T-helper 2 cell (primary cell): ENCODE data around the gene SACM1L.
"Not testable (repeated sequence)": the region's sequence is repeated elsewhere in the genome, so short reads cannot be mapped to it uniquely, and the experiment has no call there.

Source experiments
- DNase-seq, 5 experiments: peaks; one replicate each; pipeline versions ENCODE4 v3.0.0 to v3.0.0-alpha.2; 2012 to 2022

The SACM1L gene

DNA sequence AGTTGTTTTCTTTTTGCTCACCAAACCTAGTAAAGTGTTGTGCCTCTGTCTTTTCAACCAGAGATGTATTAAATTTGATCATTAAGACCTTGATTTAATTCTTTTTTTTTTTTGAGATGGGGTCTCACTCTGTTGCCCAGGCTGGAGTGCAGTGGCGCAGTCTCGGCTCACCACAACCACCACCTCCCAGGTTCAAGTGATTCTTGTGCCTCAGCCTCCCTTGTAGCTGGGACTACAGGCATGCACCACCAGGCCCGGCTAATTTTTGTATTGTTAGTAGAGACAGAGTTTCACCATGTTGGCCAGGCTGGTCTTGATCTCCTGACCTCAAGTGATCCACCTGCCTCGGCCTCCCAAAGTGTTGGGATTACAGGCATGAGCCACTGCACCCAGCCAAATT, 6.0 kb downstream of the SACM1L start:
- DNase-seq: not testable (repeated sequence)

DNA sequence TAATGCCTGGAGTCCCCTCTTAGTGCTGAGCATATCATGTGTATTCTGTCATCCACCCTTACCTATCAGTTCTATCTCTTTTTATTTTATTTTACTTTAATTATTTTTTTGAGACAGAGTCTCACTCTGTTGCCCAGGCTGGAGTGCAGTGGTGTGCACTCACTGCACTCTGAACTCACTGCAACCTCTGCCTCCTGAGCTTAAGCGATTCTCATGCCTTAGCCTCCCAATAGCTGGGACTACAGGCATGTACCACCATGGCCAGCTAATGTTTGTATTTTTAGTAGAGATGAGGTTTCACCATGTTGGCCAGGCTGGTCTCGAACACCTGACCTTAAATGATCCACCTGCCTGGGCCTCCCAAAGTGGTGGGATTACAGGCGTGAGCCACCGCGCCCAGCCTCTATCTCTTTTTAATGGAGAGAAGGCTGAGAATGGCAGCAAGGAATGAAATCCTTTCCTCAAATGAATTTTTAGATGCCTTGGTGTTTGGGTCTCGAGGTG, 11.4 kb downstream of the SACM1L start:
- no peak for DNase-seq

DNA sequence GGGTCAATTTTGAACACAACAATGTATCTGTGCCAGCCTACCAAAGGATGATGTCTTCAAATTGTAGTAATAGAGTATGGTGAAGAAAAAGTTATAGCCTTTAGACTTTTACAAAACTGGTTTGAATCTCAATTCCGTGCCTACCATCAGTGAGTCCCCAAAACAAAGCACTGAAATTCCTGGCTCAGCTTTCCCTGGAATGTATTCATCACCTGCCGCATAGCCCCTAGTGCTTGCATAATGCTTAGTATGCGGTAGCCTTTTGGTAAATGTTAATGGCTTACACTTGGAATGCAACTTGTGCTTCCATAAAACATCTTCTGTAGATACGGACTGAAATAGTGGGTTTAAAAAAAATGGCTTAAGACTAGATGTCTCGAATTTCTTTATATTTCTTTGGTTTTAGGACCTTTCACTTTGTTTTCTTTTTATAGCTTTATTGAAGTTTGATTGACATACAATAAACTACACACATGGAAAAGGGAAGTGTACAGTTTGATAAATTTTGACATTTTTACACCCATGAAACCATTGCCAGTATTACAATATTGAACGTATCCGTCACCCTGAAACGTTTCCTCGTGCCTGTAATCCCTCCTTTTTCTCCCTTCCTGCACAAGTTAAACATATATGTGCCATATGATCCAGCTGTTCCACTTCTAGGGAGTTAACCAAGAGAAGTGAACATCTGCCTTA, 12.1 kb downstream of the SACM1L start:
- no peak for DNase-seq

DNA sequence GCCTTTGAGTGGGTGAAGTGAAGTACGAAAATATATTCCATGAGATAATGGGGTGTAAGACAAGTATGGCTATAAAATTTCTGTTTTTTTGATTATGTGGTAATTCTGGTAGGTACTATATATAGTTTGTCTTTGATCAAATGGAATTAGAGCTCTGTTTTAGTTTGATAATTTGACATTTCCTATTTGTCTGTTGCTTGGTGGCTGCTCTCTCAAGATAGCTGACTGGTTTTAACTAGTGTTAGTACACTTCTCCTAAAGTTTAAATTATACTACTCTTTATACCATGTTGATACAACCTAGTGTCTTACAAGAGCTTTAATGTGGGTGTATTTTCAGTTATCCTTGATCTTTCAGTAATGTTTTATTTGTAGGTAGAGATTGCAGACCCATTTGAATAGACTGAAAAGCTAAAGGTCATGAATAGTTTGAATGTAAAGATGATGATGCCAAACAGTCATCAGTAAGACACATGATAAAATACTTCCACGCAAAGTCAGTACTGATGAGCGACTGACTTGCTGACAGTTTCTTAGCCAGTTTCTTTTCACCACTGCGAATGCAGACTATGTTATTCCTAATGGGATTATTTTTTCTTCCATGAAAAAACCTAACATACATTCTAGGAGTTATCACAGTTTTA, 15.2 kb downstream of the SACM1L start:
- DNase-seq: no peak

DNA sequence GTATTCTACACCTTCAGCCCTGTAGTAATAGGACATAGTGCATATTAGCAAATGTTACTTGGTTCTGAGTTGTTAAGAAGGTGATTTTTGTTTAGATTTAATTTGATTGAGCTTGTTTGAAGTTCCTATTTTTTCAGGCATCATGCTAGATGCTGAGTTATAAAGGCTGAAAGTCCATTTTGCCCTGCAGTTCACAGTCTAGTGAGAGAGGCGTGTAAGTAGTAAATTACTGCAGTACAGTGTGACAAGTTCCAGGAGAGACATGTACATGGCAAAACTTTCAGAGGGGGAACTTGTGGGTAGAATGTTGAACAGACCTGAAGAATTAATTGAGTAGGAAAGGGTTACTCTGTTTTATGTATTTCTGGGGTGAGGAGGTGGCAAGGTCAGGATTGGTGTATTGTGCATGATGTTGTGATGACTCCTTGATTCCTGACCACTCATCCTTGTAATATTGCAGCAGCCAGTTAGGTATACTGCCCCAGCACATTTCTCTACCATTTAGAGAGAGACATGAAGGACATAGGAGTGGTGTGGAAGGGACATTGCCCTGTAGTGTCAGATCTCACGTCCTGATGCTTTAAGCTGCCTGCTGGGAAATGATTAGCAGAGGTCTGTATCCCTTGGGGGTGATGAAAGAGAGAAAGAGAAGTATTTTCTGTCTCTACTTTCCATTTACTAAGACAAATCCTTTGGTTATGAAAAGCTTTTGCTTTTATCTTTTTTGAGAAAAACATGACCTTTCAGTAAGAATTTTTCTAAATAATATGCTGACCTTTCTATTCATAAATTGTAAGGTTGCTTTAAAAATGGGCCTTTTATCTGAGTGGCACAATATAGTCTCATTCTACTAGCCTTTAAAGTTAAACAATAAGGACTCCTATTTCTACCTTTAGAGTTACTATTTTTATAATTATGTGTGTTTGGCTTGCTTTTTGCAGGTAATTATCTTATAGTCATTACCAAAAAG, 16.9 kb downstream of the SACM1L start:
- DNase-seq: no peak

DNA sequence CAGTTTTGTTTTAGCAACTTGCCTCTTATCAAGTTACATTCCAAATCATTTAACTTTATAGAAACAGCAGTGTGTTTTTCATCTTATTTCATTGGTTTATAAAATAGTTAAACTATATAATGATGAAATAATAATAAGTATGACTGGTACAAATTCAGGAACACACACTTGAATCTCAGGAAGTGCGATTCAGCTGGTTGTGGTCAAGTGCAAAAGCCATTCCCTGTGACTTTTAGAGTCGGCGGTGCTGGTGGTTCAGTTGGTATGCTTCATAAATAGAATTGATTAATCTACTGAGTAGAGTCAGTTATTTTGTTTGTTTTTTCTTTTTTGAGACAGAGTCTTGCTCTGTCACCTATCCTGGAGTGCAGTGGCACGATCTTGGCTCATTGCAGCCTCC, 22.7 kb downstream of the SACM1L start:
- DNase-seq: no peak

DNA sequence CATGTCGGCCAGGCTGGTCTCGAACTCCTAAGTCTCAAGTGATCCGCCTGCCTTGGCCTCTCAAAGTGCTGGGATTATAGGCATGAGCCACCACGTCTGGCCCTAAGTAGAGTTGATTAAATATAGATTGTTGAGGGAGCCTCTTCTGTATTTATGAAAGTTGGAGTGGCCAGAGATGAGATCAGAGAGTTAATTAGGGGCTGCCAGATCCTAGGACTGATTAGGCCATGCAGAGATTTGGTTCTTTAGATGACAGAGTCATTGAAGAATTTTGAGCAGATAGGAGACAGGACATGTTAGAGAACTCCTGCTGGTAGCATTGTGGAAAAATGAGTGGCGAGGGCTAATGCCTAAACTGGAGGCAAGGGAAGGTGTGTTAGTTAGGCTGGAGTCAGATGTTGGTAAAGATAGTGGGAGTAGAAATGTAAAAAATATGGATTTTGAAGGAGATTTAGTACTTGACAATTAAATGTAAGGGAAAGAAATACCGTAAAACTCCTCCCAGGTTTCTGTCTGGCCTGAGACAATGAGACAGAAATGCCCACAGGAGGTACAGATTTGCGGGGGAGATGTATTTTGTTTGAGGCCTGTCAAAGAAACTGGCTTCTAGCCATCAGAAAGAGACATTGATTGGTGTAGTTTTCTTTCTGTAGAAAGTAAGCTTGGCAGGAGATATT, 23.4 kb downstream of the SACM1L start:
- DNase-seq: no peak

DNA sequence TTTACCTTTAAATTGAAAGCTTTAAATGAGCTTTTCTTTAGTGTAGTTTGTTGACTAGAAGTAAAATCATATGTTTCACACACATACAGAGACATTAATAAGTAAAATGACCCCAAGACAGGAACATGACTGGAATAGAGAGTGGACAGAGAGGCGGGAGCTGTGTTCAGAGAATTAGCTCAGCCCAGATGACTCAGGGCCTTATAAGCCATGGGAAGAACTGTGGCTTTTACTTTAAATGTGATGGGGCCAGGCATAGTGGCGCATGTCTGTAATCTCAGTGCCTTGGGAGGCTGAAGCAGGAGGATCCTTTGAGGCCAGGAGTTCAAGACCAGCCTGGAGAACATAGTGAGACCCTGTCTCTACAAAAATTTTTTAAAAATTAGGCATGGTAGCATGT, 26.7 kb downstream of the SACM1L start:
- no peak for DNase-seq

DNA sequence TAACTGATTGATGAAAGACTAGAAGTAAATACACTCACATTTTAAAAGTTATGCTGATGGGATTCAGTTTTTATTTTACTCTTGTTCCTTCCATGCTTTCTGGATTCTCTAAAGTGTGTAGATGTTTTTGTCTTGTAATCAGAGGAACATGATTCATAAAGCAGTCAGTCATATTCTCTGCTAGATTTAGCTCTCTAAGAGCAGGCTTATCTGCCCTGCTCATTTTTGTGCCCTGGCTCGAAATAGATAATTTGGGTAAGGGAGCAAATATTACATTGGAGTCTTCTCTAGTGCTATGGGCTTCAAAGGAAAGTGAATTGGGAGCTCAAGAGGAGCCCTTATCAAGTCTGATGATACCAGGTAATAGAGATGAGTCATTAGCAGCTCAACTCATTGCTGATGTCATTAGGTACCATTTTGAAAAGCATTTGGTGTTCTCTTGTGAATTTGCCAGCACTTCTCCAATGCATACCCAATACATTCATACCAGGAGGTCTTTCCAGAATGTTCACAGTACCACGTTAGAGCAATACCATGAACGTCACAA, 27.7 kb downstream of the SACM1L start:
- no peak for DNase-seq

DNA sequence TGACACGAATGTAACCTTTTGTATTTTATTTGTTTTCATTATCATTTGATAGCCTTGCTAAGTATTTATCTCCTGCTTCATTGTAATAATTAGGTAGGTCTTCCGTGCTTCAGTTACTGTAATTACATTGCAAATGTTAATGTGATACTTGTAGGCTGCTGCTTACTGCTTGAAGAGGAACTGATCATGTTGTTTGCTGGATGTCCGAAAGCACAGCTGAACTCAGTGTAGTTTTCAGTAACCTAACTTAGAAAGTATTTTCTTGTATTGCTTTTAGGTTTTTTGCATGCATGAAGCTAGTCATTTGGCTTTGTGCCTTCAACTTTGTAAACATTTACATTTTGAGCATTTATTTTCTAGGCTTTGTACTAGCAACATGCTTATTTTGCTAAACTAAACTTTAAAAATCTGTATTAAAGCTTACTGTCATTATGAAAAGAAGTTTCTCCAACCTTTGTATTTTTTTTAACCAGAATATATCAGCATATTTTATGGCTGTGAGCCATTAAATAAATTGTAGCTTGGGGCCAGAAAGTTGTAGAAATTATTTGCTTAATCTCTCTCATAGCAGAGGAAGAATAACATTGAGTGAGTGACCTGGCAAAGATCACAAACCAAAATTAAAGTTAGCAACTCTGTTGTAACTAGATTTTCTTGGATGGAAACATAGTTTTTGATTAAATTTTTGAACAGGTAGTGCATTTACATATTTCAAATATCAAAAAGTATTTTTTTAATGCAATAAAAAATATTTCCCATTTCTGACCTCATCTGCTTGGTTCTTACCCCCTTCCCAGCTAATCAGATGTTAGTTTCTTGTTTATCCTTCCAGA, 30.7 kb downstream of the SACM1L start:
- DNase-seq: no peak

DNA sequence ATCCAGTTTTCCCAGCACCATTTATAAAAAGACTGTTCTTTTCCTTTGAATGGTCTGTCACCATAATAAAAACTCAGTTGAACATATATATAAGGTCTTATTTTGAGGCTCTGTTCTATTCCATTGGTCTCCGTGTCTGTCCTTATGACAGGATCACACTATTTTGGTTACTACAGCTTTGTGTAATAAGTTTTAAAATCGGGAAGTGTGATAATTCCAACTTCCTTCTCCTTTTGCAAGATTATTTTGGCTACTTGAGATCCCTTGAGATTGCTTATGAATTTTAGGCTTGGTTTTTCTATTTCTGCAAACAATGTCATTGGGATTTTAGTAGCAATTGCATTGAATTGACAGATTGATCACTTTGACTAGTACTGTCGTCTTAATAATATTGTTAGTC, 35.7 kb downstream of the SACM1L start:
- DNase-seq: no peak

DNA sequence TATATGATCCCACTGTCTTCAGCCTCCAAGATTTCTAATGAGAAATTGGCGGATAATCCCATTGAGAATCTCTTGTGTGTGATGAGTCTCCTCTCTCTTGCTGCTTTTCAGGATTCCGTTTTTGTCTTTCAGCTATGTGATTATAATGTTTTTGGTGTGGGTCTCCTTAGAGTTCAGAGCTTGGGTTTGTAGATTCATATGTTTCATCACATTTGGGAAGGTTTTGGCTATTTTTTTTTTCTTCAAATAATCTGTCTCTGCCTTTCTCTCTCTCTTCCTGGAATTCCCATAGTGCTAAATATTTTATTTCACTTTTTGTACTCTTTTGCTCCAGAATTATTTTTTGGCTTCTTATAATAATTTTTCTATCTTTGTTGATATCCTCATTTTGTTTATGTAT, 40.4 kb downstream of the SACM1L start:
- DNase-seq: no peak

DNA sequence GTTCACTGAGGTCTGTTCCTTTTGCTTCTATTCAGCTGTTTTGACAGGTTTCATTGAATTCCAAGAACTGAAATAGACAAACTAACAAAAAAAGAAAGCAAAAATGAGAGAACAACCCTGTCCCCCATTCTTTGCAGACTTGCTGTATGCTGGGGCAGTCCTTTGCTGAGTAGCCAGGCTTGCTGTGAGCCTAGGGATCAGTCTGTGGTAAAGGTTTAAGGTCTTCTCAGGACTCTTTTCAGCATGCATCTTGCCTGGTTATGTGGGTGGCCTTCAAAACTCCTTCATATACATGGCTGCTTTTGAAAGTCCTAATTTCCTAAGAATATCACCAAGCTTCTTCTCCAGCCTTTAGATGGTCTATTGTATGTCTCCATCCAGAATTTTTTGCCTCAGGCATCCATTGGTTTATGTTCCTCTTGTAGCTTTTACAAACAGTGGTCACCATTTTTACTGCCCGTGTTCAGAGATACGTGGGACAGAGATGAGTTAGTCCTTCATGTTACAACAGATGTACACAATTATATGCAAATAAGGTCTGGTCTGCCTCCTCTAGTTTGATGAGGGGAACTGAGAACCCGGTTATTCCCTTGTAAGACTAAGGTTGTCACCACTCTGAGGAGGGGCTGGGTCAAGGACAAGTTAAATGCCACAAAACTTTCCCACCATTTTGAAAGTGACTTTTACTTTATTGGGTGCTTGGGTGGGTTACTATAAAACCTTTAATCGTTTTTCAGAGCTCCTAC, 41.4 kb downstream of the SACM1L start:
- no peak for DNase-seq

DNA sequence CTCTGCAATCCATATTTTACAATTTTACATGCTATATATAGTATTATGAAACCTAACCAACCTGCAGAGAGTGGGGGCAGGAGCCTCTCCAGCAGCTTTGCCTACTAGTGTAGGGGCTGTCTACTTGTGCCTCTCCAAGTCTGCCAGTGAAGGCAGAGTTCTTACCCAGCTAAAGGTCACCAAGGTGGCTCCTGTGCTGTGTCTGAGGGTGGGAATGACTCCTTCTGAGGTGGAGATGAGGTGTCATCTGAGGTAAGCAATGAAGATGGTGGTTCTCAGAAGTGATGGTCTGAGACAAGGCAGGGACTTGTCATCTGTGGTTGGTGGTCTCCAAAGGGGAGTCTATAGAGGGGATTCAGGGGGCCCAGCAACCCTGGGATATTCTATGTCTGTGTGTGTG, 47.5 kb downstream of the SACM1L start:
- no peak for DNase-seq

DNA sequence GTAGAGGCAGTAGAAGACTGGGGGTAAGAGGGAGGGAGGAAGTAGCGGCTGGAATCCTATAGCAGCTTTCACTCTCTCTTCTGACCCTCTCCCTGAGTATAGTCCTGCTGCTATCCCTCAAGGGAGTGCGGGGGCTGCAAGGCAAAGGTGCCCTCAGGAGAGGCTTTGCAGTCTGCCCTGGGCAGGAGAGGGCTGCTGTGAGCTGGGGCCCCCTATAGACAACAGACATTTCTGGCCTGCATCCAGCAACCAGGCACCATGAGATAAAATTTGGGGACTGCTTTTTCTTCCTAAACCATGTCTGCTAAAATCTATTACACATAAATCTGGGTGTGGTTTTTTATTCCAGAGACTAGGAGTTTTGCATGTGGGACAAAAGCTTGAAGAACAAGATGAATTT, 48.0 kb downstream of the SACM1L start:
- DNase-seq: no peak

DNA sequence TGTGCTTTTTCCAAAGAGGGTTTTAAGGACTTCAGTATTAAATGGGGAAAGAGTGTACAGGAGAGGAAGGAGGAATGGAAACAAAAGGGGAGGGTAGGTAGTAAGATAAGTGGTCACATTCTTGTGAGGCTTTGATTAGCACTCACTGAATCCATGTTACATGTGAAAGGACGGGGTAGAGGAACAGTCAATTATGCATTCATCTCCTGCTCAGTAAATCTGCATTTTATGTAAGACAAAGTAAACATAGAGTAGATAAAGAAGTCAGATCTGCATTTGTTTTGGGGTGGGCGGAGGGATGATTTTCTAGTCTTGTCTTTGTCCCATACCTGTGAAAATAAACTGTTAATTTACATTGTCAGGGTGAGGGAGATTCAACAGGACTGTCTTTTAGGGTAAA, 50.8 kb downstream of the SACM1L start:
- DNase-seq: no peak

DNA sequence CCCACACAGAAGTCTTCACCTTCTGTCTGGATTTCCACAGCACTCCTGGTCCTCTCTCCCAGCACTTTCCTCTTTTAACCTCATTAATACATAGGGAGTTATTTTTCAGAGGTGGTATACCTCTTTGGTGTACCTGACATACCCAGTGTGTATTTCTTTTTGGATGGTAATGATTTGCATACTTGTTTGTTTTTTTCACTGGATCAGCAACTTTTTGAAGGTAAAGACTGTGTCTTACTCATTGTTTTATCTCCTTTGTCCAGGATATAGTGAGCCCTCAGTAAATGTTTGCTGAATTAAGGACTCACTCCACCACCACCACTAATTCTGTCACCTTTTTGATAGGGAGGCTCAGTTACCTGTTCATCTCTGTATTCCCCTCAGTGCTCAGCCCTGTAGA, 52.1 kb downstream of the SACM1L start:
- no peak for DNase-seq

DNA sequence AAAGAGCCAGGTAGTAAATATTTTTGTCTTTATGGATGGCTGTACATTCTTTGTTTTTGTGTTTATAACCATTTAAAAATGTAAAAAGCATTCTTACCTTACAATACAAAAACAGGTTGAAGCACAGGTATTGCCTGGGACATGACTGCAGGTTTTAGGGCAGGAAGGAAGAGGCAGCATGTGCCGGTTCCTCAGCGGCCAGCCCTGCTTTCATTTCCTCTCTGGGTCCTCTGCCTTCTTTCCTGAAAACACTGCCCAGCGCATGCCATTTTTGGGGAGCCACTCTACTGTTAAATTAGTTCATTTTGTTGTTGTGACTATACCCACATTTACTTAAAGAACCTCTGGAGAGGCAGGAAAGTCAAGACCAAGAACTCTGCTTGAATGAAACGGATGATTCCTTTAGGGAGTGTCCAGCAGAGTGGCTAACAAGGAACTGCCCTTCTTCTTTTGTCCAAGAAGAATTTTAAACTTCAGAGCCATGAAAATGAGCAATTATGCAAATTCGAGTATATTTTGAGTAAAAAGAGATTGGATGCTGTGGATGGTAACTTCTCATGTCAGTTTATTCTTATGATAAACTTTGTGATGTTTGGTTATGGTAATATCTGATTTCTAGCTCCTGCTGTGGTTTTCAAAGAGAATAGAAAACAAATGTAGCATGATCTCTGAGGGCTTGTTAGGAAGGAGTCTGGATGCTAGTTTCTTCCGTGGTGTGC, 52.7 kb downstream of the SACM1L start:
- no peak for DNase-seq

DNA sequence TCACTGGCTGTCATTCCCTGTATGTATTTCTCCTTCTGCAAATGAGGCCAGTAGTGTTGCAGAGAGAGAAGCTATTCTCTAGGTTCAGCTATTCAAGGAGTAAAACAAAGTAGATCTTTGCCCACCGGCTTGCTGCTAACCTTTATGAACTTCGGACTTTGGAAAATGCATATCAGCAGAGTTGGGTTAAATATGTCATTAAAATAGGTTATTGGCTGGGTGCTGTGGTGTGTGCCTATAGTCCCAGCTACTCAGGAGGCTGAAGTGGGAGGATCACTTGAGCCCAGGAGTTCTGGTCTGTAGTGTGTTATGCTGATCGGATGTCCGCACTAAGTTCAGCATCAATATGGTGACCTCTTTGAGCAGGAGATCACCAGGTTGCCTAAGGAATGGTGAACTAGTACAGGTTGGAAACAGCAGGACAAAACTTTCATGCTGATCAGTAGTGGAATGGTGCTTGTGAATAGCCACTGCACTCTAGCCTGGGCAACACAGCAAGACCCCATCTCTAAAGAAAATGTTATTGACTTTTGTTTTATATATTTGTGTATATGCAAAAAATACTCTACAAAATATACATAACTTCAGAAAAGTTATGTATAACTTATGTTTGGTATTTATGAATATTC, 53.4 kb downstream of the SACM1L start:
- no peak for DNase-seq
